CD4-positive, CD25-positive, alpha-beta regulatory T cell (primary cell): ENCODE data around the gene DLG2. TPM values are rescaled to one million over a fixed set of nuclear protein-coding genes. Genes with fewer than 3 reads are reported as not detected.

Experiments
- ATAC-seq, 2 donors: fragments of 150-1000 bp; cut with Tn5 transposase; one replicate each; pipeline ENCODE4 v1.10.0; 2021; ENCODE audit warnings: low read depth in 2 of 2, moderate number of reproducible peaks in 2 of 2, moderate library complexity in 1 of 2
- DNase-seq, 3 donors: peaks; one replicate each; pipeline versions ENCODE4 v3.0.0 to v3.0.0-alpha.2; 2012 to 2022; ENCODE audit warnings: mixed read lengths in 1 of 3
- H3K27ac ChIP-seq: one replicate; pipeline ENCODE4 v1.7.0; 2013; ENCODE audit warnings: mild to moderate bottlenecking, low read length; ENCODE audit not compliant: insufficient read depth, poor library complexity, severe bottlenecking
- H3K27me3 ChIP-seq: one replicate; pipeline ENCODE4 v1.7.0; 2013; ENCODE audit warnings: low read length; ENCODE audit not compliant: control insufficient read depth, insufficient read depth
- H3K36me3 ChIP-seq: one replicate; pipeline ENCODE4 v1.7.0; 2013; ENCODE audit warnings: mild to moderate bottlenecking, low read length, moderate library complexity; ENCODE audit not compliant: control insufficient read depth, insufficient read depth
- H3K4me1 ChIP-seq: 2 replicates; pipeline ENCODE4 v1.7.0; 2013; ENCODE audit warnings: mild to moderate bottlenecking, low read length; ENCODE audit not compliant: insufficient read depth, control insufficient read depth, poor library complexity, severe bottlenecking
- H3K4me3 ChIP-seq: one replicate; pipeline ENCODE4 v1.7.0; 2013; ENCODE audit warnings: low read depth, mild to moderate bottlenecking, low read length, moderate library complexity
- H3K9me3 ChIP-seq, 2 experiments: 1 replicate in 1 of 2; 2 replicates in 1 of 2; pipeline ENCODE4 v1.7.0; 2013; ENCODE audit warnings: low read length in 2 of 2, mild to moderate bottlenecking in 1 of 2, moderate library complexity in 1 of 2; ENCODE audit not compliant: control insufficient read depth in 2 of 2
- H3K27ac Mint-ChIP-seq, 3 donors: one replicate each; pipeline ENCODE4 v1.8.0; 2020 to 2022; ENCODE audit warnings: mild to moderate bottlenecking in 3 of 3, mixed read lengths in 3 of 3, moderate library complexity in 2 of 3
- H3K27me3 Mint-ChIP-seq: one replicate; pipeline ENCODE4 v1.8.0; 2022; ENCODE audit warnings: mild to moderate bottlenecking, mixed read lengths
- H3K36me3 Mint-ChIP-seq: one replicate; pipeline ENCODE4 v1.8.0; 2020; ENCODE audit warnings: mixed read lengths
- H3K4me1 Mint-ChIP-seq, 4 donors: one replicate each; pipeline ENCODE4 v1.8.0; 2020 to 2022; ENCODE audit warnings: mixed read lengths in 4 of 4, mild to moderate bottlenecking in 1 of 4
- H3K4me3 Mint-ChIP-seq, 4 donors: one replicate each; pipeline ENCODE4 v1.8.0; 2020 to 2022; ENCODE audit warnings: mild to moderate bottlenecking in 4 of 4, mixed read lengths in 4 of 4, moderate library complexity in 3 of 4
- H3K9me3 Mint-ChIP-seq, 7 donors: one replicate each; pipeline ENCODE4 v1.8.0; 2020 to 2022; ENCODE audit warnings: mixed read lengths in 7 of 7, mild to moderate bottlenecking in 3 of 7, moderate library complexity in 2 of 7
- polyA plus RNA-seq, 4 donors: library from polyadenylated mRNA; unstranded; fragments of 300-500 nt; fragmentation: Illumina TruSeq; gene quantifications; one replicate each; pipeline ENCODE4 v1.2.3, GENCODE V29; 2021
- total RNA-seq: library from RNA; stranded (reverse); gene quantifications from one replicate; pipeline ENCODE4 v1.2.3, GENCODE V29; 2022

DLG2 gene
- total and polyA plus RNA-seq, 5 donors from 2014 or later, result 0.26 to 2.0 (median 0.94) TPM

- Histone ChIP-seq H3K27me3 (no peaks in the 10 kb centered on the region), H3K9me3 (no peaks in the 10 kb centered on the region), H3K36me3 (no peaks in the 10 kb centered on the region), H3K4me3 (no peak overlapping the region), H3K4me1 (no peaks in the 10 kb centered on the region), H3K27ac (no peak overlapping the region)
- H3K36me3 Mint-ChIP-seq, result no peaks in the 10 kb centered on the region
- DNase-seq (no peak), ATAC-seq (no peak)
- no peak overlapping the region for H3K27ac Mint-ChIP-seq
- H3K4me3 Mint-ChIP-seq, result no peak overlapping the region
- H3K9me3 Mint-ChIP-seq, result peaks cover 0 to 2% (median 0%) of the 10 kb centered on the region in 7 donors
- H3K4me1 Mint-ChIP-seq, result no peaks in the 10 kb centered on the region
- H3K27me3 Mint-ChIP-seq, result peaks cover 4% of the 10 kb centered on the region
Observed at GRCh38 chr11:83477772-83478171, 2149.4 kb downstream of the DLG2 start.

- H3K4me3 Mint-ChIP-seq, result no peak overlapping the region
- DNase-seq, result no peak
- no peaks in the 10 kb centered on the region for H3K4me1 Mint-ChIP-seq
- no peak for ATAC-seq
- H3K36me3 ChIP-seq, result no peaks in the 10 kb centered on the region
- H3K9me3 ChIP-seq, result no peaks in the 10 kb centered on the region
- H3K9me3 Mint-ChIP-seq, result peaks cover 0 to 2% (median 0%) of the 10 kb centered on the region in 7 donors
- peaks cover 4% of the 10 kb centered on the region for H3K27me3 Mint-ChIP-seq
- H3K27me3 ChIP-seq, result peaks cover 3% of the 10 kb centered on the region
- no peak overlapping the region for H3K27ac Mint-ChIP-seq
- no peaks in the 10 kb centered on the region for H3K36me3 Mint-ChIP-seq
- H3K4me1 ChIP-seq, result no peaks in the 10 kb centered on the region
- no peak overlapping the region for H3K27ac ChIP-seq
- no peak overlapping the region for H3K4me3 ChIP-seq
Observed at GRCh38 chr11:83475760-83476159, 2151.4 kb downstream of the DLG2 start.

- Mint-ChIP-seq H3K4me1 (no peaks in the 10 kb centered on the region), H3K36me3 (no peaks in the 10 kb centered on the region), H3K9me3 (peaks cover 0 to 2% (median 0%) of the 10 kb centered on the region in 7 donors), H3K4me3 (no peak overlapping the region), H3K27me3 (peaks cover 4% of the 10 kb centered on the region), H3K27ac (no peak overlapping the region)
- ATAC-seq (no peak), DNase-seq (no peak)
- Histone ChIP-seq H3K36me3 (no peaks in the 10 kb centered on the region), H3K4me1 (no peaks in the 10 kb centered on the region), H3K27ac (no peak overlapping the region), H3K9me3 (no peaks in the 10 kb centered on the region), H3K27me3 (peaks cover 3% of the 10 kb centered on the region), H3K4me3 (no peak overlapping the region)
Observed at GRCh38 chr11:83473743-83474142, 2153.4 kb downstream of the DLG2 start.

- no peak overlapping the region for H3K4me3 Mint-ChIP-seq
- peaks cover 3% of the 10 kb centered on the region for H3K27me3 ChIP-seq
- DNase-seq (no peak), ATAC-seq (no peak)
- no peaks in the 10 kb centered on the region for H3K9me3 ChIP-seq
- no peak overlapping the region for H3K27ac Mint-ChIP-seq
- no peak overlapping the region for H3K4me3 ChIP-seq
- H3K9me3 Mint-ChIP-seq, result peaks cover 0 to 2% (median 0%) of the 10 kb centered on the region in 7 donors
- no peaks in the 10 kb centered on the region for H3K4me1 ChIP-seq
- no peaks in the 10 kb centered on the region for H3K36me3 ChIP-seq
- H3K36me3 Mint-ChIP-seq, result no peaks in the 10 kb centered on the region
- H3K27ac ChIP-seq, result no peak overlapping the region
- peaks cover 4% of the 10 kb centered on the region for H3K27me3 Mint-ChIP-seq
- no peaks in the 10 kb centered on the region for H3K4me1 Mint-ChIP-seq
Observed at GRCh38 chr11:83472806-83473205, 2154.3 kb downstream of the DLG2 start.

- Mint-ChIP-seq H3K4me3 (no peak overlapping the region), H3K9me3 (peaks cover 0 to 2% (median 0%) of the 10 kb centered on the region in 7 donors), H3K27me3 (no peaks in the 10 kb centered on the region), H3K4me1 (no peaks in the 10 kb centered on the region), H3K27ac (peak overlapping the region in 1 of 3 donors; percentile 6), H3K36me3 (no peaks in the 10 kb centered on the region)
- no peak overlapping the region for H3K4me3 ChIP-seq
- H3K27me3 ChIP-seq, result peaks cover 3% of the 10 kb centered on the region
- no peak overlapping the region for H3K27ac ChIP-seq
- ATAC-seq, result peak in 1 of 2 donors; percentile 18
- H3K36me3 ChIP-seq, result no peaks in the 10 kb centered on the region
- no peaks in the 10 kb centered on the region for H3K9me3 ChIP-seq
- no peak for DNase-seq
- no peaks in the 10 kb centered on the region for H3K4me1 ChIP-seq
Observed at GRCh38 chr11:83471831-83472727, 2155.1 kb downstream of the DLG2 start.

GRCh38 chr11:83467837-83468236 is 2159.3 kb downstream of the DLG2 start:
- no peak for ATAC-seq
- Mint-ChIP-seq H3K4me1 (no peaks in the 10 kb centered on the region), H3K36me3 (no peaks in the 10 kb centered on the region), H3K27me3 (no peaks in the 10 kb centered on the region), H3K4me3 (no peak overlapping the region), H3K9me3 (peaks cover 0 to 2% (median 0%) of the 10 kb centered on the region in 7 donors), H3K27ac (no peak overlapping the region)
- no peak overlapping the region for H3K4me3 ChIP-seq
- H3K36me3 ChIP-seq, result no peaks in the 10 kb centered on the region
- H3K27me3 ChIP-seq, result peaks cover 3% of the 10 kb centered on the region
- H3K9me3 ChIP-seq, result no peaks in the 10 kb centered on the region
- no peak for DNase-seq
- no peaks in the 10 kb centered on the region for H3K4me1 ChIP-seq
- H3K27ac ChIP-seq, result no peak overlapping the region

- Histone ChIP-seq H3K27ac (no peak overlapping the region), H3K9me3 (no peaks in the 10 kb centered on the region), H3K36me3 (no peaks in the 10 kb centered on the region), H3K4me1 (no peaks in the 10 kb centered on the region), H3K27me3 (no peaks in the 10 kb centered on the region), H3K4me3 (no peak overlapping the region)
- Mint-ChIP-seq H3K36me3 (no peaks in the 10 kb centered on the region), H3K4me3 (no peak overlapping the region), H3K4me1 (no peaks in the 10 kb centered on the region), H3K9me3 (peaks cover 0 to 2% (median 0%) of the 10 kb centered on the region in 7 donors), H3K27ac (no peak overlapping the region), H3K27me3 (no peaks in the 10 kb centered on the region)
- ATAC-seq (no peak), DNase-seq (no peak)
Observed at GRCh38 chr11:83464160-83464944, 2162.8 kb downstream of the DLG2 start.
